Activated gamma-delta T cell treated with anti-CD3 and anti-CD28 coated beads, Interleukin-2, amount 50 U/mL, for 16 hours (primary cell): ENCODE measurements around the gene CXorf65.

Experiments used
- DNase-seq: peaks from one replicate; pipeline ENCODE4 v3.0.0-alpha.2; 2020; ENCODE audit warnings: low read depth

The CXorf65 gene

GRCh38 chrX:71060127-71060526 is 46.4 kb downstream of the CXorf65 start:
- DNase-seq, result no peak

DNA sequence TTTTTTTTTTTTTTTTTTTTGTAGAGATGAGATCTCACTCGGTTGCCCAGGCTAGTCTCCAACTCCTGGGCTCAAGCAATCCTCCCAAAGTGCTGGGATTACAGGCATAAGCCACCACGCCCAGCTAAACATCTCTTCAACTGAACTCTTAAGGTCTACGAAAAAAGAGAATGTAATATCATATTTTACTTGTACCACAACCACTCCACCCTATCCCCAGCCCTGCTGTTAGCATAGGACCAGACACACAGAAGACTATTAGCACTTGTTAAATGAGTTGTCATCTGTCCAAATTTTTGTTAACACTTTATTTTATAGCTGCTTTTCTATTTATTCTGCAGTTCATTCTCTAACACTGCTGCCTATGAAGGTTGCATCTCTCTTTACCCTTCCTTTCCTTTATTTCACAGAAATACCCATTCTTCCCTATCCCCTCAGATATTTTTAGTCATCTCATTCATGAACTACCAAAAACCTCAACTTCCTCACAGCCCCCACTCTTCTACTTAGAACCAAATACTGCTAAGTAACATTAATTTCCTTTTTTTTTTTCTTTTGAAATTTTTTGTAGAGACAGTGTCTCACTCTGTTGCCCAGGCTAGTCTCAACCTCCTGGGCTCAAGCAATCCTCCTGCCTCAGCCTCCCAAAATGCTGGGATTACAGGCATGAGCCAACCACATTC is 48.6 kb downstream of the CXorf65 start:
- DNase-seq, result no peak

DNA sequence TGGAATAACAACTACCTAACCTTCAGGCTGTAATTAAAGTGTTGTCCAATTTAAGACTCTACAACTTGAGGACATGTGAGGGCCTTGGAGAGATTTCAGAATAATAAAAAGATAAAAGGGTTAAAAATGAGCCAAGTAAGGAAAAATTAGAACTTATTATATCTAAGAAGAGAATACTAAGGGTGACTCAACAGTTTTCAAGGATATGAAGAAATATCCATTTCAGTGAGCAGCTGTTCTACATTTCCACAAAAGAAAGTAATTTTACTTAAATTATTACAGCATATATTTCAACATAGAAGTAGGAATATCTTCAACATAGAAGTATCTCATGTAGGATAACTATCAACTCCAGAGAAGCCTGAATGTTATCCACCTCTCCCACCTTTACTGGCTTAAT is 49.7 kb downstream of the CXorf65 start:
- DNase-seq, result no peak
